PC-9 (cell line): ENCODE measurements around the gene ABCB1.

Experiments used
- EZH2 ChIP-seq: fragments of 200-600 bp; sonication (generic); IDR thresholded peaks from 2 replicates; pipeline ENCODE4 v1.8.0; 2017; ENCODE audit warnings: antibody characterized with exemption, low read depth
- TF ChIP-seq, protein P1 (sequence below): fragments of 200-600 bp; sonication (generic); conservative IDR thresholded peaks from 2 replicates; pipeline ENCODE4 v1.6.1; 2017; ENCODE audit warnings: mixed run types, antibody characterized with exemption, mild to moderate bottlenecking, moderate library complexity

DNA sequence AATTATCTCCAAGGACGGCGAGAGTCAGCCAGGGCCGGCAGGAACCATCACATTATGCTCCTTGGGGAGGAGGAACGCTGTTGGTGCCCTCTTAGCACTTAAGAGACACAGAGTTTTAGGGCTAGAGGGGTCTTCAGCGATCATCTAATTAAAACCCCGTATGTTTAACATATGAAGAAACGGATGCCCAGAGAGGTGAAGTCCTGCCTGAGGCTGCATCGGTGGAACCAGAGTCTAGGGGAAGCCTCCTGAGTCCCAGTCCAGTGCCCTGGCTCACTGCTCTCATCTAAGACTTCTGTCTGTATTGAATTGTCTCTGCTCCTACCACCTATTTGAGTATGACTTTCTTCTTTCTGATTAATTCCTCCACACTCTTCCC is 124.5 kb downstream of the ABCB1 start:
- TF ChIP-seq, protein P1, sequence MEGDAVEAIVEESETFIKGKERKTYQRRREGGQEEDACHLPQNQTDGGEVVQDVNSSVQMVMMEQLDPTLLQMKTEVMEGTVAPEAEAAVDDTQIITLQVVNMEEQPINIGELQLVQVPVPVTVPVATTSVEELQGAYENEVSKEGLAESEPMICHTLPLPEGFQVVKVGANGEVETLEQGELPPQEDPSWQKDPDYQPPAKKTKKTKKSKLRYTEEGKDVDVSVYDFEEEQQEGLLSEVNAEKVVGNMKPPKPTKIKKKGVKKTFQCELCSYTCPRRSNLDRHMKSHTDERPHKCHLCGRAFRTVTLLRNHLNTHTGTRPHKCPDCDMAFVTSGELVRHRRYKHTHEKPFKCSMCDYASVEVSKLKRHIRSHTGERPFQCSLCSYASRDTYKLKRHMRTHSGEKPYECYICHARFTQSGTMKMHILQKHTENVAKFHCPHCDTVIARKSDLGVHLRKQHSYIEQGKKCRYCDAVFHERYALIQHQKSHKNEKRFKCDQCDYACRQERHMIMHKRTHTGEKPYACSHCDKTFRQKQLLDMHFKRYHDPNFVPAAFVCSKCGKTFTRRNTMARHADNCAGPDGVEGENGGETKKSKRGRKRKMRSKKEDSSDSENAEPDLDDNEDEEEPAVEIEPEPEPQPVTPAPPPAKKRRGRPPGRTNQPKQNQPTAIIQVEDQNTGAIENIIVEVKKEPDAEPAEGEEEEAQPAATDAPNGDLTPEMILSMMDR, result no peak
- TF ChIP-seq EZH2, result no peak
